Mucosa of gallbladder (tissue), 1 donor: ENCODE data around the gene AK1. TPM values are rescaled to one million over a fixed set of nuclear protein-coding genes. Genes with fewer than 3 reads are reported as not detected.
A peak's percentile ranks its signal among the peaks of the same experiment; 100 is the strongest.
"Not testable (repeated sequence)": the region's sequence is repeated elsewhere in the genome, so short reads cannot be mapped to it uniquely, and the experiment has no call there.

Source experiments
- DNase-seq: peaks from one replicate; pipeline ENCODE4 v3.0.0-alpha.2; 2020; ENCODE audit warnings: low spot score
- total RNA-seq: library from RNA; stranded (reverse); gene quantifications from one replicate; pipeline ENCODE4 v1.2.1, GENCODE V29; 2021
- donor health status: DM: no; HTN: no; CAD: no.

The AK1 gene
- total RNA-seq, 1 donor from 2014 or later, result 142 TPM

GRCh38 chr9:127847833-127848755, 29.4 kb downstream of the AK1 start:
- no peak for DNase-seq

GRCh38 chr9:127847178-127847510, 30.3 kb downstream of the AK1 start:
- no peak for DNase-seq

GRCh38 chr9:127846443-127847177, 30.9 kb downstream of the AK1 start:
- DNase-seq, result no peak

- DNase-seq, result not testable (repeated sequence)
These were observed 31.9 kb downstream of the AK1 start for GRCh38 chr9:127845619-127846018.

GRCh38 chr9:127844821-127845359, 32.6 kb downstream of the AK1 start:
- no peak for DNase-seq

DNA sequence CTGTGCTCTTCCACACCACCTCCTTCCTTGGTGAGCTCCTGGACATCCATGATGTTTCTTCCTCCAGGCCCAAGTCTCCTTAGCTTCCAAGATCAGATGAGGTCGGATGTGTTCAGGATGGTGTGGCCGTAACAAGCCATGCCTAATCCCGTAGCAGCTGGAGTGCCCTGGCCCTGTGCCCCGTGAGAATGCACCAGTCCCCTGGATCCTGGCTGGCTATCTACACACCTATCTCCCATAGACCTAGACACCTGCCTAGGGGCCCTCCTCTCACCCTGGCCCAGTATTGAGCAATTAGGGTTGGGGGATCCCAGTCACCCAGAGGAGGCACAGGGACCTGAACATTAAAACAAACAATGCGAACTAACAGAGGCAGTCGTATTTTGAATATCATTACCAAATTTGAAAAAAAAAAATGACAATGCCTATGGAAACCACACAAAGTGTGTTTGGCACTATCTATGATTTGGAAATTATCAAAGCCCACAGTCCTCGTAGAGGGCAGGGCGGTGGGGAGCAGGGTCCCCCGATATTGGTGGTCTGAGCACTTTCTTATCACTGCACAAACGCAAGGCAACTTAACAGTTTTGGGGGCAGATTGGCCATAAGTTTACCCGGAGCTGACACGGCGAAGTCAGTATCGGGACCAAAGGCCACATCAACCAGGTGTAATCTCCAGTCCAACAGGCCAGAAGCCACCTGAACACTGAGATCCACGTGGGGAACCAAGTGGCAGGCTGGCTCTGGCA, 36.2 kb downstream of the AK1 start:
- DNase-seq, result no peak

- no peak for DNase-seq
These were observed 38.9 kb downstream of the AK1 start for GRCh38 chr9:127838375-127839078.

DNA sequence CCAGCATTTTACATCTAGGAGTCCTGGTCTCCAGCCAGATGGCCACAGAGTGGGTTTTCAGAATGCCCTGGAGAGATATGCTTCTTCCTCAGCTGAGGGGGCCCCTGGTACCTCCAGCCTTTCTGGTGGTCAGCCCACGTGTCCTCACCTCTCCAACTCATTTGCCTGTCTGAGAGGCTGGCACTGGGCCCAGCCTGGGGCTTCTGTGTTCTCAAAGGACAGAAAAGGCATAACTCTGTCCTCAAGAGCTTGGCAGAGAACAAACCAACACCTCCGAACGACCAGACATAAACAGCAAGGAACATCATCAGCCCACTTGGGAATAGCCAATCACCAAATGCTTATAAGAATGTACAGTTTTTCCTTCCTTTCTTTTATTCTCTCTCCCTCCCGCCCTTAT, 40.1 kb downstream of the AK1 start:
- DNase-seq, result no peak

GRCh38 chr9:127836561-127836960, 40.9 kb downstream of the AK1 start:
- DNase-seq, result not testable (repeated sequence)

- DNase-seq, result peak; percentile 50
These were observed 41.4 kb downstream of the AK1 start for GRCh38 chr9:127835991-127836516.

- DNase-seq, result no peak
These were observed 43.9 kb downstream of the AK1 start for GRCh38 chr9:127833555-127833954.

GRCh38 chr9:127832248-127832647, 45.2 kb downstream of the AK1 start:
- DNase-seq, result no peak

DNA sequence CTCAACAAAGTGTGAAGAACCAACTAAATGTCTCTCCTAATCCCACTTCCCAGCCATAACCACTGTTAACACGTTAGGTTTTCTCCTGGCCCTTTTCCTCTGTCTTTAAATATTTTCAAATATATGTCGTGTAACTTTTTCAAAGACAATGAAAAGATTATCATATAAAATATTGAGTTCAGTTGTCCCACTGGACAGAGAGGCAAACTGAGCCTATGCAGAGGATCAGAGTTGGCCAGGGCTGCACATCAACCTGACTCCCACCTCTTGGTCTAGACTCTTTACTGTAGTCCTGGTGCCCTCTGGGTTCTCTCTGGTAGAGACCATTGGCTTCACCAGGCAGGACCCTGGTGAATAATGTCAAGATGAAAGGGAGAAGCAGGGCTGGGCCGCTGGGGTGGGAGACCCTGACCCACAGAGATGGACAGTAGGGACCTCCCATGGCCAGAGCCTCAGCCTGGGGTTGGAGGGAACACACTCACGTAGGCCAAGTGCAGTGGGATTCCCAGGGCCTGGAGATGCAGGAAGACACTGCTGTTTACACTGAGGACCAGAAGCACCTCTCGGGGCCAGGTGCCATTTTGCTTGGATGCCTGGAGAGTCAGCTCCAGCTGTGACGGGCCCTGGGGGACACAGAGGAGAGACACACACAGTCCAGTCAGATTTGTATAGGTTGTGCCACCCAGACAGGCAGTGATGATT, 48.1 kb downstream of the AK1 start:
- DNase-seq, result no peak

DNA sequence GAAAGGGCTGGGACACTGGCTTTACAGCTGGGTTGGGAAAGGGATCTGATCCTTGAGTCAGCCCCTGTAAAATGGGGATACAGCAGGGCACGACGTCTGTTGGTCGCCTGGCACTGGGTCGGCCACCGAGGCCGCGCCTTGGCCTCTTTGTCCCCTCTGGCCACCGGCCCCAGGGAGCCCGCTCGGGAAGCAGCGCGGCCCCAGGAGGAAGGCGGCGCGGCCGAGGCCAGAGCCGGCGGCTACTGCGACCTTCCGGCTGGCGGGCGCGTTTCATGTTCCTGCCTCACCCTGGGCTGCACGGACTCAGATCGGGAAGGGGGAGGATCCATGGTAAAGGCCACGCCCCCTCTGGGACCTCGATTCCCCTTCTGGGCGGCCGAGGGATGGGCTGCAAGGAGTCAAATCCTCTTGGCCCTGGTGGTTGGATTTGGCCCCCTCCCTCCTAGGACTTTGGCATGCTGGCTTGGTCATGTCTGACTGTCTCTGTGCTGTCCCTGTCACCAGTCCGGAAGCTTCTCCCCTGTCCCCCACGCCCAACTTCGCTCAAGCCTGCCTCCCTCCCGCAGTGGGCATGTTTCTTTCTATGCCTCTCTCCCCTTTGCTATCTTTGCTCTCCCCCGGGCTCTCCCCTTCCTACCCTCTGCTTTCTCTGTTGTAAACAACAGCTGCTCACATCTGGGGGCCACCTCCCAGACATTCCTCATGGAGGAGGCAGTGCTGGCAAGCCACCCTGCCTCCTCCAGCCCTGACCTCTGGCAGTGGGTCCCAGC, 49.0 kb downstream of the AK1 start:
- peak; percentile 82 for DNase-seq

GRCh38 chr9:127826253-127826913, 51.1 kb downstream of the AK1 start:
- DNase-seq, result no peak

- DNase-seq, result no peak
These were observed 52.0 kb downstream of the AK1 start for GRCh38 chr9:127825319-127826051.

DNA sequence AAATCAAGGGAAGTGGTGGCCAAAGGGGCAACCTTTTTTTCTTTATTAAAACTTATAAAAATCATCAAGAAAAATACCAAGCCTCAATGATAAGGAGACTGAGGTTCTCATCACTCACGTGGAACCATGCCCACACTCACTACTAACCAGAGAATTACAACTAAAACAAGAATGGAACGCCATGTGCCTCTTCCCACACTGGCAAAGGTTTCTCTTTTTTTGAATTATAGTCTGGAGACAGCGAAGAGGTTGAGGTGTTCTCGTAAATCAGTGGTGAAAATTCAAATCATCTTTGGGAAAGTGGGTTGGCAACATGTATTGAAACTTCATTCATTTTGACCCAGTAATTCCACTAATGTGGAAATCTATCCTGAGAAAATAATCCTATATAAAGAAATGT, 55.4 kb downstream of the AK1 start:
- DNase-seq, result no peak

DNA sequence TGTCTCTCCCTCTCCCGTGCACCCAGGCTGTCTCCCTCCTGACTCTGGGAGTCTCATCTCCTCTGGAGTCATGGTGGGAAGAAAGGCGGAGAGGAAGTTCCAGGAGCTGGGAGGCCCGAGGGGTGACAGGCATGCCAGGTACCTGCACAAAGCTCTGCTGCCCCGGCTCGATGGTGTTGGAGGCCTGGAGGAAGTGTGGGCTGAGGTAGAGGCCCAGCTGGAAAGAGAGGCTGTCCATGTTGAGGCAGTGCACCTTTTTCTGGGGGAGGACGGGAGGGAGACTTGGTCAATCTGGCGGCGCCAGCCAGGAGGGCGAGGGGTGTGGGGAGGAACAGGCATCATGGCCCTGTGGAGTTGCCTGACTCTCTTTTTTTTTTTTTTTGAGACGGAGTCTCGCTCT, 58.9 kb downstream of the AK1 start:
- DNase-seq, result no peak
